ENCODE measurements around the gene PTGES3.
A peak's percentile ranks its signal among the peaks of the same experiment; 100 is the strongest.
"Not testable (repeated sequence)": the region's sequence is repeated elsewhere in the genome, so short reads cannot be mapped to it uniquely, and the experiment has no call there.

Gene PTGES3

GRCh38 chr12:56688129-56688845 is at the start of gene PTGES3:
PTGES3 (minus strand) TSS chr12:56688284; CDS start chr12:56687999, 285 bp downstream.
- peak; percentile 99 for DNase-seq

DNA sequence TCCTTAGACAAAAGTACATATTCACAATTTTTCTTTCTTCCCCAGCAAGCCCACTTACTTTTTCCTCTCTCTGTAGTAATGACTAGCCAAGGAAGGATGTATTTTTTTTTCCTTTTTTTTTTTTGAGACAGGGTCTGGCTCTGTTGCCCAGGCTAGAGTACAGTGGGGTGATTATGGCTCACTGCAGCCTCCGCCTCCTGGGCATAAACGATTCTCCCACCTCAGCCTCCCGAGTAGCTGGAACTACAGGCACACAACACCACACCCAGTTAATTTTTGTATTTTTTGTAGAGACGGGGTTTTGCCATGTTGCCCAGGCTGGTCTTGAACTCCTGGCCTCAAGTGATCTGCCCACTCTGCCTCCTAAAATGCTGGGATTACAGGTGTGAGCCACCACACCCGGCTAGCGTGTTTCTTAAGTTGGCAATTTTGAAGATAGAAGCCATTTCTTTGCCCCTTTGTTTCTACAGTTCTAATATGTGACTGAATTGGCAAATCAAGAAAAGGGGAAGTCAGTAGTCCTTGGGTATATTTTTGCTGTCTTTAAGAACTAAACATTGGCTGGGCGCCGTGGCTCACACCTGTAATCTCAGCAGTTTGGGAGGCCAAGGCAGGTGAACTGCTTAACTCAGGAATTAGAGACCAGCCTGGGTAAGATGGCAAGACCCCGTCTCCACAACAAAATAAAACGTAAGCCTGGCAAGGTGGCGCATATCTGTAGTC is 40.2 kb upstream of the PTGES3 start:
- DNase-seq, result no peak

GRCh38 chr12:56726196-56726675 is 38.2 kb upstream of the PTGES3 start:
- not testable (repeated sequence) for DNase-seq

GRCh38 chr12:56725723-56726102 is 37.6 kb upstream of the PTGES3 start:
- no peak for DNase-seq

- DNase-seq, result peak; percentile 99
These were observed 37.1 kb upstream of the PTGES3 start, which contains the start of gene NACA for GRCh38 chr12:56724972-56725722. NACA (minus strand) TSS chr12:56725299; CDS start chr12:56724521, 778 bp downstream.

- DNase-seq, result no peak
These were observed 36.6 kb upstream of the PTGES3 start for GRCh38 chr12:56724701-56724971.

GRCh38 chr12:56723889-56724700 is 36.0 kb upstream of the PTGES3 start:
- peak; percentile 61 for DNase-seq

DNA sequence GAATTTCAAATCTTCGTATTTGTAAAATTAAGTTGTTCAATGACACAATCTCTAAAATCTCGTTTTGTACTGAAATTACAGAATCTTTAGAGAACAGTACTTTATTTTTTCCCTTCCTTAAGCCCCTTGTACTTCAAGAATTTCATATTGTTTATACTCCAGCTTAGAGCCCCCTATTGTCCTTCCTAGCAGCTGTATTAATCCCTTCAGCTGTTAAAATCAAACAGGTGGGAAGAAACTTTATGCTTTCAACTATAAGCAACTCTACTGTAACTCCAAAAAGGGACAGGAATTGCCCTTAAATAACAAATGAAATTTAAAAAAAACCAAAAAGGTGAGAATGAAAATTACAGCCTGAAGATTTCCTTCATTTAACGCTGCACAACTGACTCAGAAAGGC is 35.3 kb upstream of the PTGES3 start:
- DNase-seq, result no peak

DNA sequence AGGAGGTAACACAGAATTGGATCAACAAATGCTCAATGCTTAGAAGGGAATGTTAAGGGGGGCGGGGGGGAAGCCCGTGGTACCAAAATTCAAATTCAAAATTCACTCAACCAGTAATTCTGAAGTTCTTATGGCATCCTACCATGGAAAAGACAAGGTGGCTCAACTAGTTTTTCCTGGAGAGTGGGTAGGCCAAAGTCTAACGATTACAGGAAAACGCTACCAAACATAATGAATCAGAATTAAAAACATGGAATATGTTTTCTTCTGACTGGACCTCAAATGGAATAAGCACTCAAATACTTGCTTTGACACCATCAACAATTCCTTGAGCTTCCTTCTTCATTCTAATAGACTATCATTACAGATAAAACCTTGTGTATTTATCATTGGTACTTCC is 34.7 kb upstream of the PTGES3 start:
- no peak for DNase-seq

DNA sequence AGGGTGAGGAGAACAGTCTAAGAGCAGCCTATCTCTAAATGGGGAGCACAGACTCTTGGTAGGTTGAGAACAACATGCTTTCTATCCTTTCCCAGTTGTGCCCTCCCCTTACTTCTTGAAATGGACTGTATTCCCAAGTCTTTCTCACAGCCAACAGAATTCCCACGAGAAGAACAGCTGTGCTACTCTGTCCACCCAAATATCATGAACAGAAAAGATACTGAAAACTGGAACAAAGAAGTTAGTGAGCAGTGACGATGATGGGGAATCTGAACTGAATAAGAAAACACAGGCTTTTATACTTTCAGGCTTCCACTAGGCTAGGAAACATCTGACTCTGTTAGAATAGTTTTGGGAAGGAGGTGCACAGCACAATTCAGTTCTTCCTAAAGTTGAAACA is 33.6 kb upstream of the PTGES3 start:
- DNase-seq, result no peak

DNA sequence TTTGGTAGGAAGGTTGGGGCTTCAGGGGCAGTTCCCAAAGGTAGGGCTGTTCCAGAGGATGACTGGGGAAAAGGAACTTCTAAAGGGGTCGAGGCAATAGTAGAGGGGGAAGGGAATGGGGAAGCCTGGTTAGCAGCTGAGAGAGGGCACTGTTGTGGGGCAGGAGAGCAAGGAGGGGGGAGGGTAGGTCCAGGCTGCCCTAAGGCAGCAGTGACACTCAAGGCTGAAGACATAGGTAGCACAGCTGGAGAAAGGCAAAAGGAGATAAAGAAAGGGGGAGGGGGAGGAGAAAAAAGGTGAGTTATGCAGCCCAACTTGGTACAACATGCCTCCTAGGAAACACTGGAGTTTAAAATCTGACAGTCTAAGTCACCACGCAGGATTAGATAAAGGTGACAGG is 33.1 kb upstream of the PTGES3 start:
- no peak for DNase-seq

DNA sequence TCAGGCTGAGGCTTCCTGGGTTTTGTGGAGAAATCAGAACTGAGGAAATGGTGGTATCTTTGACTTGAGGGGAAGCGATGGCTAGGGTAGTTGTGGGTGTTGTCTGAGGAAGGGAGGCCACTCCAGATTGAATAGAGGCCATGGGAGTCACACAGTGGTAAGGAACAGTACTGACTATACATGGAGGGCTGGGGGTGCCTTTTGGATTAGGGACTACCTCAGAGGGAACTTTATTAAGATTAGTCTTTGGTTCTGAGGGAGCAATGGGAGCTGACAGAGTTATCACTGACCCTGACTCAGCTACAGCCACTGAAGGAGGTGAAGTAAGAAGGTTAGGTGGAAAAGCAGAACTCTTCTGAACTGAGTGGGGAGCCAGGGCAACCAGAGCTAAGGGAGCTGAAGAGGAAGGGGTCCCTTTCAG is 32.7 kb upstream of the PTGES3 start:
- DNase-seq, result no peak

GRCh38 chr12:56719056-56719455 is 31.0 kb upstream of the PTGES3 start:
- no peak for DNase-seq

- DNase-seq, result no peak
These were observed 30.6 kb upstream of the PTGES3 start for GRCh38 chr12:56718636-56719035.

GRCh38 chr12:56718149-56718548 is 30.1 kb upstream of the PTGES3 start:
- DNase-seq, result no peak

DNA sequence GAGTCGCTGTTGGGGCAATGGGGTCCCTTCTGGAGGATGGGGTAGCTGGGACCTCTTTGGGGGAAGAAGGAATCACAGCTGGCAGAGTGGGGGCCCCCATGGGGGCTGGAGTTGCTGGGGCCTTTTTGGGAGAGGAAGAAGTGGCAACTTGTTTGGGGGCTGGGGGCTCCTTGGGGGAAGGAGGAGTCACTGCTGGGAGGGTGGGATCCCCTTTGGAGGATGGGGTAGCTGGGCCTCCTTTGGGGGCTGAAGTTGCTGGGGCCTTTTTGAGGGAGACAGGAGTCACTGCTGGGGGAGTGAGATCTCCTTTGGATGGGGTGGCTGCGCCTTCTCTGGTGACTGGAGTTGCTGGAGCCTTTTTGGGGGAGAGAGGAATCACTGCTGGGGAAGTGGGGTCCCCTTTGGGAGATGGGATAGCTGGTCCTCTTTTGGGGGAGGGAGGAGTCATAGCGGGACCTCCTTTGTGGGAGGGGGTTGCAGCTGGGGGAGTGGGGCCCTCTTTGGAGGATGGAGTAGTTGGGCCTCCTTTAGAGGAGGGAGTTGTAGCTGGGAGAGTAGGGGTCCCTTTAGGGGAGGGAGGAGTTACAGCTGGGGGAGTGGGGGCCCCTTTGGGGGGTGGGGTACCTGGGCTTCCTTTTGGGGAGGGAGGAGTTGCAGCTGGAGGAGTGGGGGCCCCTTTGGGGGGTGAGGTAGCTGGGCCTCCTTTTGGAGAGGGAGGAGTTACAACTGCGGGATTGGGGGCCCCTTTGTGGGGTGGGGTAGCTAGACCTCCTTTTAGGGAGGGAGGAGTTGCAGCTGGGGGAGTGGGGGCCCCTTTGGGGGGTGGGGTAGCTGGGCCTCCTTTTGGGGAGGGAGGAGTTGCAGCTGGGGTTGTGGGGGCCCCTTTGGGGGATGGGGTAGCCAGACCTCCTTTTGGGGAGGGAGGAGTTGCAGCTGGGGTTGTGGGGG is 29.1 kb upstream of the PTGES3 start:
- DNase-seq, result no peak

GRCh38 chr12:56716458-56716857 is 28.4 kb upstream of the PTGES3 start:
- DNase-seq, result no peak

DNA sequence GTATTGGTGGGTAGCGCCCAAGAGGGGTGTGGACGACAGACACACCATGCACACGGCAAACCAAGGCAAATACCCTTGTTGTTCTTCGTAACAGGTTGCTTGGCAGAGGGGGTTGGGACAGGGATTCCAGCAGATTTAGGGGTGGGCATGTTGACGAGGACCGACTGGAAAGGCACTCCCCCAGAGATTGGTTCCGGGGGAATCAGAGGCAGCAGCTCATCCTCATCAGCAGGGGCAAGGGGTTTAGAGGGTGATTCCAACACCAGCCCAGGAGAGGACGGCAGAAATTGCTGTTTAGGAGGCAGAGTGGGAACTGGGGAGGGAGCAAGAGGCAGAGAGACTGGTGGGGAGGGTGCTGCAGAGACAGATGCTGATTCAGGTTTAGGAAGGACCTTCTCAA is 27.7 kb upstream of the PTGES3 start:
- DNase-seq, result no peak

DNA sequence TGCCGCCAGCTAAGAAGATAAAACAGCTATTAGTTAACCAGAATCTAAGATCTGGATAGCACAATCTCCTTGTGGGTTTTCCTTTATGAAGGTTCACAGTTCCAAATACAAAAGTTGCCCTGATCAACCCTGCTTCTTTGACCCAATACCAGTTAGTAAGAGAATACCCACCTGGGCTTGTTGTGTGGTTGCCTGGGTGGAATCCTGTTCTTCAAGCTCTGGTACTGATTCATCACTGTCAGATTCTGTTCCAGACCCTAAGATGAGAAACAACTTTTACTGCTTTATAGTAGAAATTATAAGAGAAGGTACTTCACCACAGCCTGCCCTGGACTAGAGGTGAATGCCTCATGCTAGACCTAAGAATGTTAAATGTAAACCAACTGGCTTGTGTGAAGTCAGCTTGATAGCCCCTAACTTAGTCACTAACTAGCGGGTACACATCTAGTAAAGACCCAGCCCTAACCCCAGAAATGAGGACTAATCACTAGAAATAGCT is 26.4 kb upstream of the PTGES3 start:
- DNase-seq, result no peak

GRCh38 chr12:56713345-56713744 is 25.3 kb upstream of the PTGES3 start:
- DNase-seq, result no peak

- DNase-seq, result no peak
These were observed 21.8 kb upstream of the PTGES3 start for GRCh38 chr12:56709759-56710376.
